ENCODE measurements around the gene SLC26A5.
A peak's percentile ranks its signal among the peaks of the same experiment; 100 is the strongest.
"Not testable (repeated sequence)": the region's sequence is repeated elsewhere in the genome, so short reads cannot be mapped to it uniquely, and the experiment has no call there.

SLC26A5 gene

DNA sequence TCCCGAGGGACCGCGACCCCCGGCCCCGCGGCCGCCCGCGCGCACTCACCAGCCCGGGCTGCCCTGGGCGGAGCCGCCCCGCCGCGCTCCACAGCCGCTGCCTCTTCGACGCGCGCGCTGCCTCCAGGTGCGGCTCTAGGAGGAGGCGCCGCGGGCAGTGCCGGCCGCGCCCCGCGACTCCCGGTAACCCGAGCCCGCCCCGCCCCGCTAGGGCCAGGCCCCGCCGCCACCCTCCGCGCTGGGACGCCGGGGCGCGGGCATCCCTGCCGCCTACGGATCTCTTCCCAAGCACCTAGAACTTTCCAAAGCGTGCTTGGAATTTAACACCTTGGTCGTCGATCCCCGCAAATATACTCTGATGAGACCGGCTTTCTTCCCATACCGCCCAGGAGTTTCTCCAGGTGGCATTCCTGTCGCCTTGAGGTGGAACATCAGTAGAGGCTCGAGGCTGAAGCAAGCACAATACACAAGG is at the start of gene SLC26A5:
SLC26A5 (minus strand) TSS at position 159 of the 472 bp plus-strand sequence. CDS start 24,693 bp downstream, outside the sequence.
- no peak for DNase-seq

GRCh38 chr7:103487419-103487818 is 41.4 kb upstream of the SLC26A5 start:
- no peak for DNase-seq

DNA sequence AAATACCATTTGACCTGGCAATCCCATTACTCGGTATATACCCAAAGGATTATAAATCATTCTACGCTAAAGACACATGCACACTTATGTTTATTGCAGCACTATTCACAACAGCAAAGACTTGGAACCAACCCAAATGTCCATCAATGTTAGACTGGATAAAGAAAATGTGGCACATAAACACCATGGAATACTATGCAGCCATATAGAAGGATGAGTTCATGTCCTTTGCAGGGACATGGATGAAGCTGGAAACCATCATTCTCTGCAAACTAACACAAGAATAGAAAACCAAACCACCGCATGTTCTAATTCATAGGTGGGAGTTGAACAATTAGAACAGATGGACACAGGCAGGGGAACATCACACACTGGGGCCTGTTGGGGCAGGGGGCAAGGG is 40.9 kb upstream of the SLC26A5 start:
- not testable (repeated sequence) for DNase-seq

- DNase-seq = no peak
These were observed 34.8 kb upstream of the SLC26A5 start for GRCh38 chr7:103480771-103481170.

DNA sequence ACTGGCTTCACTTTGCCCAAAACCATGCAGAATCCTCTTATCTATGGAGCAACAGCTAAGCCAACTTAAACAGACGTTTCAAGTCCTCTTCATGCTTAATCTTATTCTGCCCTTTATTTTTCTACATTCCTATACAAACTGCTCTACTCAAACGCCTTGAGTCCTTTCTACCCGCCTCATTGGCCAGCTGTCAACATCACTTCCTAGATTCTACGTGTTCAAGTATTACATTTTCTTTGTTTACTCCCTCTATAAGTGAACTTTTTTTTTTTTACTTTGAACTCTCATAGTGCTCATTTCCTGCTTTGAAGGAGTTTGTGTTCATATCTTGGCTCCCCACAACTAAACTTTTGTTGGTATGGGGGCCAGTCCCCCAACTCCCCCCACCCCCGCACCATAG is 28.9 kb upstream of the SLC26A5 start:
- no peak for DNase-seq

DNA sequence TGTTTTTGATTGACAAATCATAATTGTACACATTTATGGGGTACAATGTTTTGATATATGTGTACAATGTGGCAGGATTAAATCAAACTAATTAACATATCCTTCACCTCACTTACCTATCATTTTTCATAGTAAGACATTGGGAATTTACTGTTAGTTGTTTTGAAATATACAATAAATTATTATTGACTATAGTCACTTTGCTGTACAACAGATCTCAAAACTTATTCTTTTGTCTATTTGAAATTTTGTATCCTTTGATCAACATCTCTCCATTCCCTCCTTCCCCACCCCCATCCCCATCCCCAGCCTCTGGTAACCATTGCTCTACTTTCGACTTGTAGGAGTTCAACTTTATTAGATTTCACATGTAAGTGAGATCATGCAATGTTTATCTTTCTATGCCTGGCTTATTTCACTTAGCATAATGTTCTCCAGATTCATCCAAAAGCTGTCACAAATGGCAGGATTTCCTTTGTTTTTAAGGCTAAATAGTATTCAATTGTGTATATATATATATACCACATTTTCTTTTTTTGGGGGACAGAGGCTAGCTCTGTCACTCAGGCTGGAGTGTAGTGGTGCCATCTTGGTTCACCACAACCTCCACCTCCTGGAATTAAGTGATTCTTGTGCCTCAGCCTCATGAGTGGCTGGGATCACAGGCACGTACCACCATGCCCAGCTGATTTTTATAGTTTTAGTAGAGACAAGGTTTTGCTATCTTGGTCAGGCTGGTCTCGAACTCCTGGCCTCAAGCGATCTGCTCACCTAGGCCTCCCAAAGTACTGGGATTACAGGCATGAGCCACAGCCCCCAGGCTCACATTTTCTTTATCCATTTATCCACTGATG is 23.3 kb upstream of the SLC26A5 start:
- DNase-seq = no peak

GRCh38 chr7:103466814-103467213 is 20.8 kb upstream of the SLC26A5 start:
- DNase-seq = no peak

GRCh38 chr7:103462358-103462757 is 16.4 kb upstream of the SLC26A5 start:
- DNase-seq = no peak

DNA sequence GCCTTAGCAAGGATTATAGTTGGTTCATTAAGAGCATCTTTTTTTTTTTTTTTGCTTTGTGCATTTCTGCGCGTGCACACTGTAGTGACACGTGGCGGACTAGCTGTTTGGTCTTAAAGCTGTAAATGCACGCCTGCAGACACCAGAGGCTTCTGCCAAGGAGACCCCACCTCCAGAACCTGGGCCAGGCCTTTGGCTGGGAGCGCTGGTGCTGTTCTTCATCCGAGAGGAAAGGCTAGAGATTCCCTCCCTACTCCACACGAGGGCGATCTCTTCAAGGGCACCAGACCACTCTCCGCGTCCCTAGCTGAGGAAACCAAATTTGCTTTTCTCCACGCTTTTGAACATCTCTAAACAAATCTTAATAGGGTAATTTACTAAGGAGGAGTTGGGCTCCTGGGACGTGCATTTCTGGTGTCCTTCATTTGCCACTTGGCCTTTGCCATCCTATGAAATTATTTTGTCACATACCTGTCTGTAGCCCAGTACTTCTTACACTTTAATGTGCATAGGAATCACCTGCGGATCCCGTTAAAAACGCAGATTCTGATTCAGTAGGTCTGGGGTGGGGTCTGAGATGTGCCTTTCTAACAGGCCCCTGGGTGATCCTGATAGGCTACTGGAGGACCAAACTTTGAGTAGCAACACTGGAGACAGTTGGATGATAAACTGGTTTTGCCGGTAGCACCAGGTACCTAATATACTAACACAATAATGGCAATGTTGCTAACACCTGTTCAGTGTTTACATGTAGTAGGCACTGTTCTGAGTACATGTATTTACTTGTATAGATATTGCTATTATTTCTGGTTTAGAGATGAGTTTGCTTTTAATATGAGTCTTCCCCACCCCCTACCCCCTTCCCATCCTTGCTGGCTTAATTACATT is 1.3 kb upstream of the SLC26A5 start:
- DNase-seq = peak; percentile 84

DNA sequence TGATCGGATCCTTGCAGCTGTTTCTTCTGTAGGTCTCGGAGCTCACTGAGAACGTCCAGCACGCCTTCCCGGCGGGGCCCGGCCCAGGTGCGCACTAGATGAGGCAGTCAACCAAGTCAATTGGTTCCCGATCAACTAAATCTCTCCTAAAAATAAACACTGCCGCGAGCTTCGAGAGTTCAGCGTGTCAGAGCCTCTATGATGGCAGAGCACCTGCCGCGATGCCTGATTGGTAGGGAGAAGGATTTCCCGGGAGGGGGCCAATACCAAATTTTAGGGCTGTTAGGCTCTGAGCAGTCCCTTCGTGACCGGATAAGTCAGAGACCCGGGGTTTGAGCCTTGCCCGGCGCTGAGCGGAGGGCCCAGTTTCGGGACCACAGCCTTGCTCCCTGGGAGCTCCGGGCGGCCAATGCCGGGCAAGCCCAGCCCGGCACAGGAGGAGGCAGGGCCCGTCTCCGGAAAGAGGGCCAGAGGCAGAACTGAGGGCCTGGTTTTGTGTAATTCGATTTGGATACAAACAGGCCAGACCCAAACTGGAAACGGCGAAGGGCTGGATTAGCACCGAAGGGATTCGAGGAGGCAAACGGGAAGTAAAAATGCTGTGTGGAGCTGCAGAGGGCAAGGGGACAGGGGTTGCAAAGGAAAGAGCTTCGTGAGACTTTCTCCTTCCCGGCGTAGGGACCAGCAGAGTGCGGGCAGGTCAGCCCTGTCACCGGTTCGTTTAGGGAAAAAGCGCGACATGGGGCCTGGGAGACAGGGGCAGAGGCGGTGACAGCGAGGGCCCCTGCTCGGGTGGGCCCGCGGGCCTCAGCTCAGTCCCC is 569 bp downstream of the SLC26A5 start:
- DNase-seq = no peak

- no peak for DNase-seq
These were observed 6.3 kb downstream of the SLC26A5 start for GRCh38 chr7:103439661-103440060.

- DNase-seq = no peak
These were observed 8.4 kb downstream of the SLC26A5 start for GRCh38 chr7:103437623-103438022.

DNA sequence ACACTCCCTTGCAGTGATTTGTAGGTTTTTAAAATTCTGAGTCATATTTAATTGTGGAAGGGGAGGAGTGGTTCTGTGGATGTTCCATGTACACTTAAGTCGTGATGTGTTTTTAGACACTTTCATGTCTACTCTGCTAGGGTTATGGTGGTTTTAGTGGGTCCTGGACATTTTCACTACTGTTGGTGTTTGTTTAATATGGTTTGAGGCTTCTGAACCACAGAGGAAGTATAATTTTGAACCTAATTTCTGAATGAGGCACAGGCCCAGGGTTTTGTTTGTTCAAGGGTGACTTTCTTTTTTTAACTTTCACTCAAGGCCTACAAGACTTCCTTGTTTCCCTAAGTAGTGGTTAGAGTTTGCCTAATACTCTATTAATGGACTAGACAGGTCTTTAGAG is 13.3 kb downstream of the SLC26A5 start:
- DNase-seq = no peak

DNA sequence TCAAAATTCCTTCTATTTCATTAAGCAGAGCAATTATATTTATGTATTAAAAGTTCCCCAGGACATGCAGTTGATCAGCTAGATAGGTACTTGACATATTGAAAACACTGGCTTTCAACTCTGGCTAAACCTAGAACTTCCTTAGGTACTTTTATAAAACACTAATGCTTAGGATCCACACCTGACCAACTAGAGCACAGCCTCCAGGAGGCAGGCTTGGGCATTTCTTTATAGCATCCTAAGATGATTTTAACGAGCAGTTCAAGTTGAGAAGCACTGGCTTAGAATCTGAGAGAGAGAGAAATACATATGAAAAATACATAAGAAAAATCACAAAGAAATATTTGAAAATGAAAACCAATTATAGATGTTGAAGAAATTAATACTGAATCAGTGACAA is 20.8 kb downstream of the SLC26A5 start:
- DNase-seq = no peak

DNA sequence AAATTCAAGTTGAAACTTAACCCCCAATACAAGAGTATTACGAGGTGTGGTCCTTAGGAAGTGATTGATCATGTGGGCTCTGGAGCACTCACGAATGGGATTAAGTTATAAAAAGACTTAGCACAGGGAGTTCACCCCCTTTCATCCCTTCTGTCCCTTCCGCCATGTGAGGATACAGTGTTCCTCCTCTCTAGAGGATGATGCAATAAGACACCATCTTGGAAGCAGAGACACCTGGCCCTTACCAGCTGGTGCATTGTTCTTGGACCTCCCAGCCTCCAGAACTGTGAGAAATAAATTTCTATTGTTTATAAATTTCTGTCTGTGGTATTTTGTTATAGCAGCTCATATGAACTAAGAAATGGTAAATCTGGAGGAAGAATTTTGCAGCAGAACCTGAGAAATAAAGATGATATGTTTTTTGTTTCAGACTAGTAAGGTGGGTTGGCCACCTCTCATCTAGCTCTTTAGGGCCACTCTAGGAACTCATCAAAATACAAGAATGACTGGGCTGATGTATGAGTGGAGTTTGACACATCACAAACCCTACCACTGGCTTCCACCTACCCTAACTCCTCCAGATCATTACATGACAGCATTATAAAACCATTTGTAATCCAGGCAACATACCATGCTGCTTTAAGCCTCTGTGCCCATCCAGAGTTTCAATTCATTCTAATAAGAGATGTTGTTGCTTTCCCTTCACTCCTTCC is 22.4 kb downstream of the SLC26A5 start:
- DNase-seq = no peak

DNA sequence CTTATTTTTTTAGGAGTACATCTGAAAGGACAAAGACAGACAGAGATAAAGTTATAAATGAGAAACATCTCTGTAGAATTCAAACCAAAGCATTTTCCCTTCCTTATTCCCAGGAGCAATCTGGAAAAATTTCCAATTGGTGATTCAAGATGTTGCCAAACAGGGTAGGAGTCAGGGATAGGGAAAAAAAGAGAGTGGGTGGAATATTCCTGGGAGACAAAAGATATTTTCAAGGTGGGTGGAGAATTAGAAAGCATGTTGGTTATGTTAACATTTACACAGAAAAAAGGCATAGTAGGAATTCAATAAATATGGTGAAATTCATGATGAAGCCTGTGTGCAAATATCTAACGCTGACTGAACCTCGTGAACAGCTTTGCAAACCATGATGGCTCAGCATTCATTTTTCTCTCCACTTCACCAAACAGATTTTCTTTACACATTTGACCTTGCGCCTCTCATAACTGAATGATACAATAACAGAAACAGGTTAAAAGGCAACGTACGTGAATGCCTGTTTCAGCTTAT is 25.1 kb downstream of the SLC26A5 start:
- DNase-seq = no peak

DNA sequence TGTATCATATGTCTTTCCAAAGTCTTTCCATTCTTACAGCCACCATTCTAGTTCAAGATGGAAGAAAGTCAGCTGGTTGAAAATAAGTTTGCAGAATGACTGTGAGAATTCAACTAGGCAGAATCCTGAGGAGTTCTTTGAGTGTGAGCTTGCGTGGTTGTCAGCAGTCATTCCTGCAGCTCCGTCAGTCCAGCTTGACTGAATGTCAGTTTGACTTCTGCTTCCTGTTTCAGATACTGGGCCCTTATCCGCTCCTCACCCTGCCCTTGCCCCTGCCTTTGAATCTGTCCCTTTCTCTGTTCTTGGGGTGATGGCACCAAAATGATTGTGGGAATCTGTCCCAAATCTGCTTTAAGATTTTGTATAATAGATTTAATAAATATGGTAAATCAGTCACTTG is 27.8 kb downstream of the SLC26A5 start:
- no peak for DNase-seq

- no peak for DNase-seq
These were observed 32.6 kb downstream of the SLC26A5 start for GRCh38 chr7:103413407-103413806.

- DNase-seq = no peak
These were observed 33.9 kb downstream of the SLC26A5 start for GRCh38 chr7:103412151-103412550.

- not testable (repeated sequence) for DNase-seq
These were observed 40.0 kb downstream of the SLC26A5 start for GRCh38 chr7:103405789-103406613.

DNA sequence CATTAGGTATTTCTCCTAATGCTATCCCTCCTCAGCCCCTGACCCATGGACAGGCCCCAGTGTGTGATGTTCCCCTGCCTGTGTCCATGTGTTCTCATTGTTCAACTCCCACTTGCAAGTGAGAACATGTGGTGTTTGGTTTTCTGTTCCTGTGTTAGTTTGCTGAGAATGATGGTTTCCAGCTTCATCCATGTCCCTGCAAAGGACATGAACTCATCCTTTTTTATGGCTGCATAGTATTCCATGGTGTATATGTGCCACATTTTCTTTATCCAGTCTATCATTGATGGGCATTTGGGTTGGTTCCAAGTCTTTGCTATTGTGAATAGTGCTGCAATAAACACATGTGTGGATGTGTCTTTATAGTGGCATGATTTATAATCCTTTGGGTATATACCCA is 46.3 kb downstream of the SLC26A5 start:
- DNase-seq = not testable (repeated sequence)

Data from NCI-H1694 treated with DMSO at 0.1 percent for 48 hours (cell line).